Panc1 (cell line): ENCODE data around the gene FAM83C. TPM values are rescaled to one million over a fixed set of nuclear protein-coding genes. Genes with fewer than 3 reads are reported as not detected.

ENCODE experiments used
- total RNA-seq: library from RNA; stranded (reverse); gene quantifications from one replicate; pipeline ENCODE4 v1.2.1, GENCODE V29; 2021; ENCODE audit not compliant: unreplicated experiment

Gene FAM83C
- total RNA-seq, 1 experiment from 2014 or later = not detected

Other genes starting within 250 kb of the FAM83C start
- 48.4 TPM for gene TRPC4AP, start 199.6 kb downstream of the FAM83C start, total RNA-seq
- gene EDEM2, start 145.1 kb downstream of the FAM83C start, total RNA-seq = 34.7 TPM
- 38.0 TPM for gene PROCR, start 120.4 kb downstream of the FAM83C start, total RNA-seq
- gene MMP24, start 65.7 kb downstream of the FAM83C start, total RNA-seq = 7.1 TPM
- gene MMP24OS, start 14.3 kb downstream of the FAM83C start, total RNA-seq = 83.8 TPM
- gene EIF6, start 7.7 kb downstream of the FAM83C start, total RNA-seq = 258 TPM
- gene UQCC1, start 119.5 kb upstream of the FAM83C start, total RNA-seq = 58.6 TPM
- gene GDF5, start 145.8 kb upstream of the FAM83C start, total RNA-seq = 0.26 TPM
- 82.5 TPM for gene CEP250, start 163.2 kb upstream of the FAM83C start, total RNA-seq
- not detected for gene C20orf173, start 237.2 kb upstream of the FAM83C start, total RNA-seq
- 265 TPM for gene ERGIC3, start 249.7 kb upstream of the FAM83C start, total RNA-seq